8988T (cell line): Measurements from ENCODE around the gene MATN1.

ENCODE experiments used
- DNase-seq: peaks from one replicate; pipeline ENCODE4 v3.0.0; 2011

The MATN1 gene

DNA sequence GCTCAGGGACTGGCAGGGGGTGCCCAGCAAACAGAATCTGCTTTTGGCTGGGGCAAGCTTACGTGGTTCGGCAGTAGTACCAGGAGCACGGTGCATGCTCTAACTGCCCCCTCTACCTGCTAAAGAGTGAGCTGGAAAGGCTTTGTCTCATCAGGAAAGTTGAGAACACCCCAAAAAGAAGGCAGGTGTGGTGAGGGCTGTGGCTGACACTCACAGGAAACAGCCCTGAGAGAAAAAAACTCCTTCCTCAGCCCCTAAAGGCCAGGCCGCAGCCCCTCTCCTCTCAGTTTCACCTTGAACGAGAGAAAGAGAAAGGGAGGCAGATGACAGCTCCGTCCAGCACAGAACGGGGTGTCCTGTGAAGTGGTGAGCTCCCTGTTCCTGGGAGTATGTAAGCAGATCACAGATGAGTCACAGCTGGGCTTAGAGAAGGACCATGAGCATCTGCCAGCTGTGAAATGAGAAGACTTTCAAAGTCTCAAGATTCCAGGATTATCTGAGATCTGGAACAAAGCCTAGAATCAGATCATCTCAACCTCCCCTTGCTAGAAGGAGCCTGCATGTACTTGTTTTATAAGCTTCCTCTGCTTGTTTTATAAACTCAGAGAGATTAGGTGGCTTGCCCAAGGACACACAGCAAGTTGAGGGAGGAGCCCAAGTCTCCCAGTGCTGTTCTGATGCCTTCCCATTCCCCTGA, 20.8 kb upstream of the MATN1 start:
- DNase-seq = no peak

DNA sequence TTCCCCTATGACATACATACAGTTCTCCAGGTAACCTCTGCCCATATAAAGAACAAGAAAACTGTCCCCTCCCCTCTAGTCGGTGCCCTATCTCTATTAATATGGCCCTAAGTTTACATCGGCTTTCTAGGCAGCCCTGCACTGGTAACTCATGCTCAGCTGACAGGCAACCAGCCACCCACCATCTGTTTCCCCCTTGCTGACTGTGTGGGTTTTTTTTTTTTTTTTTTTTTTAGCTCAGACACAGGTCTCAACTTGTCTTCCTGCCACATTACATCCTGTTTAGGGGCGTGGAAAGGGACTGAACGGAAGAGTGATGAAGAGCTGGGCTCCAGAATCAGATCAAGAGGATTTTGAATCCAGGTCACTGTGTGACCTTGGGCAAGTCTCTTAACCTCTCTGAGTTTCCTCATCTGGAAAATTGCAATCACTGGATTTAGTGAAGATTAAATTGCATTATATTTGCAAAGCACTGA, 20.2 kb upstream of the MATN1 start:
- no peak for DNase-seq

DNA sequence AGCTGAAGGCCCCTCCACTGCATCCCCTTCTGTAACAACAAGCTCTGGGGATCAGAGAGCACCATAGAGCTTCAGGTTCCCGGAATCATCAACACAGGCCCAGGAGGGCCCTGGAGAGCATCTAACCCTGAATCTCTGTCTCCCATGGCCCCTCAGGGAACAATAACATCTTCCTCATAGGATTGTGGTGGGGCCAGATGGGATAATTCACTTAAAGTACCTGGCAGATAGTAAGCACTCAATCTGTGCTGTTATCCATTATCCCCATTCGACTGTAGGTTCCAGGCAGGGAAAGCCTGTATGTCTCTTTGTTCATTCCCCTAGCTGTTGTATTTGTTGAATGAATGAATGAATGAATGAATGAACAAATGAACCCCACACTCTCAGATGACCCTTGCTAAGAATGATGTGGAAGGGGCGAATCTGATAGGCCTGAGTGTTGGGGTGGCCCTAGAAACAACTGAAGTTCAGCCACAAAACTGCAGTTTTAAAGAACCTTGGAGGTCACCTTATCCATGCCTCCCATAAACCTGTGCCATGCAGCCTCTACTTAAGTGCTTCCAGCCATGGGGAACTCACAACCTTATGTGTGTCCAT, 19.7 kb upstream of the MATN1 start:
- no peak for DNase-seq

DNA sequence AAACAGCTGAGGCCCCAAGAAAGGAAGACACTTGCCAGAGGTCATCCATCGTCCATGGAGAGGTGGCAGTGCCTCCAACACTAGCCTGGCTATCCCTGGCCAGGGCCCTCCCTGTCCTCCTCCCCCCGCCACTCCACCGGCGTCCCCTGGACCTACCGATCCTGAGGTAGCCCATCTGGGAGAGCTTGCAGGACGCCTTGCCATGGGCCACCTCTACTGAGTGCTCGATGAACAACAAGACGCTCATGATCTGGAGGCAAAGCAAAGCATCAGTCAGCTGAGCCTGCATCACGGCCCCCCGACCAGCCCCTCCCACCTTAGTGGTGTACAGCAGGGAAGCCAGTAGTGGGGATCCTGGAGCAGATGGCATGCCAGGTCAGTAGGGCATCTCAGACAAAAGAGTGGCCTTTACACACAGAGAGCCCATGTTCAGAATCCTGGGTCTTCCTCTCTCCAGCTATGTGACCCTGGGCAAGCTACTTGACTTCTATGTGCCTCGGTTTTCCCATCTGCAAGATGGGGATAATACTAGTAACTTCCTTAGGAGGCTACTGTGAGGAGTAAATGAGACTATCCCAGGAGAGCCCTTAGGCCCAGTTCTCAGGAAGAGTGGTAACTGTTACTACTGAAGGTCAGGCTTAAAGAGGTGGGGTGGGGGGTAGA, 19.0 kb upstream of the MATN1 start:
- DNase-seq = no peak

GRCh38 chr1:30741239-30741894, 18.0 kb upstream of the MATN1 start:
- peak; percentile 51 for DNase-seq

DNA sequence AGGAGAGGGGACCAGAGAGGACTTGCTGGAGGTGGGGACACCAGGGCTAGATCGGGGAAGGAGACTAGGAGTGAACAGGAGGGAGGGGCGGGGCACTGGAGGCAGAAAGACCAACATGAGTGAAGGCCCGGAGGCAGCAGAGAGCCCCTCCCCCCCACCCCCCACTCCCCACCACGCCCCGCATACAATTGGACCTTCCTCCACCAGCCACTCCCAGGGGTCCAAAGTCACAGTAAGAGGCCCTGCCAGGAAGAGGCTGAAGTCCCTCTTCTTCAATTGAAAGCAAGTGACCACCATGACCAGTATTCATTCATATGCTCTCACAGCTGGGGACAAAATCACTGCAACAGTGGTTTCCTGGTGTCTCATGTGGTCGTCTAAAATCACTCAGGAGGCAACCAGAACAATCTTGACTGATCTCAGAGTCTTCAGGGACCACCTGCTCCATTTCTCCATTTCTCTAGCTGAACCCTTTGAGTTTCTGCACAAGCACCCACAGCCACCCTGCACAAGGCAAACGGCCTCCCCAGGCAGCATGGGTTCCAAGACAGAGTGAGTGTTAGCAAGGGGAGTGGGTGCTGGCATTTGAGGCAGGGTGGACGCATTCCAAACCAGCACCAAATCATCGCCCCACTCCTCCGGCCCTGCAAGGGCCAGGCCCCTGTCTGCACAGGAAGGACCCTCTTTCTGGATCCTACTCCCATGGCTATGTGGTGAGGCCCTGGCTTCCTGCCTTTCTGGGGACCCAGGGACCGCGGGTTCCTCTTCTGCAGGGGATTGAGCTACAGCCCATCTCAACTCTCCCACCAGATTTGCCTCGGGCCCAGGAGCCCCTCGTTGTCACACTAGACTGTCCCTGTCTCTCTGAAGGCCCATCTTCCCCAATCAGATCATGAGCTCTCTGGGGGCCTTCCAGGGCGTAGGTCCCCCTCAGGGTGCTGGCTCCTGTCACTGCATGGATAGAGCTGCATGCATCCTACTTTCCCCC, 17.2 kb upstream of the MATN1 start:
- DNase-seq = no peak

DNA sequence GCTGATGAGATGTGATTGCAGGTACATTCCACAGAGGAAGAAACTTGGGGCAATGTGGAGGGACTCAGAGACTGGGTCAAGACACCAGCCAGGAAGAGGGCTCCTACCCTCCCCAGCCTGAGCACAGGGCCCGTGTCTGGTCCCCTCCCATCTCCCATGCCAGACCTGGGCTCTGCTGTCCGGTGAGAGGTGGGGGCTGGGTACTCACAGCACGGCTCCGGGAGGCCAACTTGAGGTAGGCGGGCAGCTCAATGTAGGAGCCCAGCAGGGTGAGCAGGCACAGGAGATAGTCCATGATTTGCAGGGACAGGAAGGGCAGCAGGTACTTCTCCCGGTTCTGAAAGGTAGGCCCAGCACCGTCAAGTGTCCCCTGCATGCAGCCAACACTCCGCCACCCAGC, 16.2 kb upstream of the MATN1 start:
- DNase-seq = no peak

DNA sequence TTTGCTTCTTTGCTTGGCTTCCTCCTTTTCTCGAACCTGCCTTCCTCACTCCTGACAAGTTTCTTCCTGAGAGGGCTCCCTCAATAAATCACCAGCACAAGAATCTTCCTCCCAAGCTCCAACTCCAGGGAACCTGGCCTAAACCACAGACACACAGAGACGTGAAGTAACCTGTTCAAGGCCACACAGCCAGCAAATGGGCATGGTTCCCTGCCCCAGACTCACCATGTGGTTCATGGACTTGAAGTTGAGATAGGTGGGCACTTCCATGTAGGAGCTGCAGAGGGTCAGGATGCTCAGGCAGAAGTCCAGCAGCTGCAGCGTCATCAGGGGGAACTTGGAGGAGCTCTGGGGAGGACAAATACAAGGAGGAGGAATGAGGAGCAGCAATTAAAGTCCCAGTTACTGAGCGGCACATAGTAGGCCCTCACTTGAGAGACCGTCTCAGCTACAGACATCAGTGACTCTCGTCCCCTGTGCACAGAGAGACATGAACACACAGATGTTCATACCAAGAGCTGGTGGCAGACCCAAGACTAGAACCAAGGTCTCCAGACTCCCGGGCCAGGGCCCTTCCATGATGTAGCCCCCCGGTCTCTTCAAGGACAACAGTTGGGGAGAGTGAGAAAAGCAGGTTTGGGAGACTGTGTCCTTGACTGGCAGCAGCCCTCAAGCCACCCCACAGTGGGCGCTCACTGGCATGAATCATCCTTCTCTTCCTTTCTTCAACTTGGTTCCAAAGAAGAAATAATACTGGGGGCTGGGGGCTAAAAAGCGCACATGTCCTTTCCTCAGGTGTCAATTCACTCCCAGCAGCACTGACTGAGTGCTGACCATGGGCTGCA, 15.6 kb upstream of the MATN1 start:
- no peak for DNase-seq

- DNase-seq = no peak
Observed at GRCh38 chr1:30738040-30738714, 14.8 kb upstream of the MATN1 start.

- no peak for DNase-seq
Observed at GRCh38 chr1:30737357-30738039, 14.1 kb upstream of the MATN1 start.

DNA sequence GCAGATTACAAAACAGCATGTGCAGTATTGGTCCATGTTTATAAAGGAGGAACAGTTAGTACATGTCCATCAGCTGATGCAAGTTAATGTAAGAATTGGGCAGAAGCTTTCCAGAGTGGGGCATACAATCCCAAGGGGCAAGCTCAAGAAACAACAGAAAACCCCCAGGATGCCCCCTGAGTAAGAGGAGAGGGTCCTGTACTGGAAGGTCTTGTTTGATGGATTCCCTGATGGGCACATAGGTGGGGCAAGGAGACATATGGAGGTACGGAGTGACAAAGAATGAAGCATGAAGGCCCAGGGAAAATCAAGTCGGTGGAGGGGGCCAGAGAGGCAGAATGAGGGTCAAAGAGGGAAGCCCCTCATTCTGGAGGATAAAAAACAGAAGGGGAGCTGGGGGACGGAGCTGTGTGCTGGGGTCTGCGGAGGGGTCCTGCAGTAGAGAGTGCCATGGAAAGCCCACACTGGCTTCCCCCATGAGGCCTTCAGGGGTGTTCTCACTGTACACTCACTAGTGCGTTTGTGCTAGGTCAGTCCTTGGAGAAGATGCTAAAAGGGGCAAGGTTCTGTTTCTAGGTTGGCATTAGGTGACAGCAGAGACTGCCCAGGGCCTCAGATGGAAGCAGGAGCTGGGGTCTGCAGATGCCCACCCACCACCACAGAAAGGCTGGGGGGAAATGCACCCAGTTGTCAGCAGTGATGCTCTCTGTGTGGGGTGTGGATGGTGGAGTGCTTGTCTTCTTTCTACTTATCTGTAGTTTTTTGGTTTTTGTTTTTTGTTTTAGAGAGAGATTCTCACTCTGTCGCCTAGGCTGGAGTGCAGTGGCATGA, 12.5 kb upstream of the MATN1 start:
- DNase-seq = no peak

GRCh38 chr1:30735124-30735523, 11.7 kb upstream of the MATN1 start:
- DNase-seq = no peak

DNA sequence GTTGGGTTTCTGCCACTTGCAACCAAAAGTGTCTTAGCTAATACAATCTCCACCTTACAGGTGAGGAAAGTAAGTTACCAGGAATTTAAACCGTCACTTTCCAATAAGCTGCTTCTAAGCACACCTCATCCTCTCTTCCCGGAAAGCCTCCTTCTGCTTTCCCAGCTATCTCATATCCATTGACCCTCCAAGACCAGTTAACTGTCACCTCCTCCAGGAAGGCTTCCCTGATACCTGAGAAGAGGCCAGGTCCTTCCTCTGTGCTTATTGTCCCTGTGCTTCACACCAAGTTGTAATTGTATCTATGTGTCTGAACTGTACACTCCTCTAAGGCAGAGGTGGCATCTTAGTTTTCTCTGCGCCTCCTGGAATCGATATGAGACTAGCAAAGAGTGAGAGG, 11.2 kb upstream of the MATN1 start:
- no peak for DNase-seq

DNA sequence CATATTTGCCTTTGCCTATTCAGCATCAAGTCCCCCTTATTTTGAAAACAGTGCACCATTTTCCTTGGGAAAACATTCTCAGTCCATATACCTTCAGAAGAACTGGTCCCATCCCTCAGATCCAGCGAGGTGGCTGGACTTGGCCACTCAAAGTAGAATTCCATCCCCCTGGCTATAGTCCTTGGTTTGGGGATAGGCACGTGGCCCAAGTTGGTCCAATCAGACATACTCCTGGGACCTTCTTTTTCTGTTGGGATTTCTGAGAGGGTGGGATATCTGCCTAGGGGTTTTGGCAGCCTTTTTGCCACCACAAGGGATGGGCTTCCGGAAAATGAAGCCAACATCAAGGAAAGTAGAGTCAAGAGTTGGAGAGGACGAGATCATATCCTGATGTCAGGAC, 10.7 kb upstream of the MATN1 start:
- DNase-seq = no peak

DNA sequence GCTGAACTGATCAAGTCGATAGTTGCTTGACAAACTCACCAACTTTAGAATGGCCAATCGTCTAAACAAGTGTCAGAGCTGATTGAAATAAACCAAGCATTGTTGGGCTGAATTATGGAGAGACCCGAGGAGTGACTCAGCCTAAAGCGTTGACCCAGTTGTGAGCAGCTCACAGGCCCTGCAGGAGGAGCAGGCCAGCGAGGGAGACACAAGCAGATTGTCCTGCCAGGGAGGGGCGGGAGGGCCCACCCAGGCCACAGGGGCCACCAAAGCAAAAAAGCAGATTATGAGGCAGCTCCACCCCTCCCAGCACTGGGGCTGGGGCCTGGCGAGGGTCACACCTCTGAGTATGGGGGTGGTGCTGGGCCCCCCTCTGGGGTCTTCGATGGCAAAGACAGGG, 10.1 kb upstream of the MATN1 start:
- no peak for DNase-seq

DNA sequence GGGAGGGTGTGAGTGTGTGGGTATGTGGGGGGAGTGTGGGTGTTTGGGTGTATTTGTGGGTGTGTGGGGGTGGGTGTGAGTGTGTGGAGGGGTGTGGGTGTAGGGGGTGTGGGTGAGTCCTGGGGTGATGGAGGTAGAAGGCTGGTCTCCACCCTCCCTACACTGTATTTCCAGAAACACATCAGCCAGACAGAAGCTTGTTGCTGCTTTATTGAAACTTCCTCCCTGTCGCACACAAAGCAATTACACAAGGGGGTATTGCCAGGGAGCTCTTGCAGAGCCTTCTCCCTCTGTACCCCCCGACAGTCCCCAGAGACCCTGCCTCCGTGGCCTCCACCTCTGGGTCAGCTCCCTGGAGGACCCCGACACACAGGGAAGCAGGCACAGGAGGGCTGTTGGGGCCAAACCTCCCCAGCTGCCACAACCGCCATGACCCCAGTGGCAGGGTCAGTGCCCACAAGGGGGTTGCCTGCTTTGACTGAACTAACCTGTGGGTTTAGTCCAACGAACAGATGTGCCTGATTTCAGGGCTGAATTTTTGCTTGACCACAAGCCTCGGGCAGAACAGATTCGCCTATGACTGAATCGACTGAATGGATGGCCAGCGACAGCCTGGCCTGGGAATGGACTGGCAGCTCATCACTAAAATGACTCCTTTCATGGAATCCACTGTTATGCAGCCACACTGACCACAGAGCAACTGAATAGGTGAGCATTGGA, 9.1 kb upstream of the MATN1 start:
- no peak for DNase-seq

- no peak for DNase-seq
Observed at GRCh38 chr1:30731806-30732276, 8.5 kb upstream of the MATN1 start.

GRCh38 chr1:30731109-30731805, 7.9 kb upstream of the MATN1 start:
- no peak for DNase-seq
